RPMI7951 (cell line): ENCODE measurements around the gene BAIAP2. TPM values are rescaled to one million over a fixed set of nuclear protein-coding genes. Genes with fewer than 3 reads are reported as not detected.
A peak's percentile ranks its signal among the peaks of the same experiment; 100 is the strongest.

Experiments
- DNase-seq: peaks from one replicate; pipeline ENCODE4 v3.0.0-alpha.2; 2012; ENCODE audit warnings: low read depth
- total RNA-seq: library from RNA; depleted of rRNA; stranded (reverse); fragments of >200 nt; shearing (Covaris generic); gene quantifications from 2 replicates; pipeline ENCODE4 v1.2.3, GENCODE V29; 2014

The BAIAP2 gene
- total RNA-seq, 1 experiment from 2014 or later = 9.7 TPM

DNA sequence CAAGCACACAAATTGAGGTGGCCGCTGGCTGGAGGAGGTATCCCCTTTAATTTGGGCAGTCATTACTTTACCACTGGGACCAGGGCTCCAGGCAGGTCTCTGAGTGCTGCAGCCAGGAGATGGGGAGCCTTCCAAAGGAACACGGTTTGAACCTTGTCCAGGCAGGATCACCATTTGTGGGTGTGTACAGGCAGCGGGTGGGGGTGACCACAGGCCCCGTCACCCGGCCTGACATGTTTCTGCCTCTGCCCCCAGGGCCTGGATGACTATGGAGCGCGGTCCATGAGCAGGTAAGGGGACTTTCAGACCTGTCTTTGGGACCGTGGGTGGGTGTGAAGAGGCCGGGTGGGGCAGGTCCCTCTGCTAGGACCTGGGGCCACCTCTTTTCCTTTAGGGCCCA lies 73.3 kb downstream of the BAIAP2 start:
- DNase-seq = no peak

DNA sequence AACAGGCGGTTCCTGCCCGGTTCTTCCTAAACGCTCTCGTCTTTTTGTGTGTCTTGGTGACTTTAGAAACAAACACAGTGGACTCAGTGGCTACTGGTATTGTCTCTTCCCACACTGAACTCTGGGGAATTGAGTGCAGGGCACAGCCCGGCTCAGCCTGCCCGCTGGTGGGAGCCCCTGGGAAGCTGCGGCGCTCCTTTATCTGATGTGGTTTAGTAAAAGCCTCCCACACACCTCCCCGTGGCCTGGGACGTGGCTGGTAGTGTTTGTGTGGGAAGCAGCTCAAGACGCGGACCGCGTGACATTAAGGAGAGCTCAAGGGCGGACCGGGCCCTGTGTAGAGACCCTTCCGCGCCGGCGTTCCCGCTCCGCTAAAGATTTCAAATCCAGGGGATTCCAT lies 75.0 kb downstream of the BAIAP2 start:
- no peak for DNase-seq

DNA sequence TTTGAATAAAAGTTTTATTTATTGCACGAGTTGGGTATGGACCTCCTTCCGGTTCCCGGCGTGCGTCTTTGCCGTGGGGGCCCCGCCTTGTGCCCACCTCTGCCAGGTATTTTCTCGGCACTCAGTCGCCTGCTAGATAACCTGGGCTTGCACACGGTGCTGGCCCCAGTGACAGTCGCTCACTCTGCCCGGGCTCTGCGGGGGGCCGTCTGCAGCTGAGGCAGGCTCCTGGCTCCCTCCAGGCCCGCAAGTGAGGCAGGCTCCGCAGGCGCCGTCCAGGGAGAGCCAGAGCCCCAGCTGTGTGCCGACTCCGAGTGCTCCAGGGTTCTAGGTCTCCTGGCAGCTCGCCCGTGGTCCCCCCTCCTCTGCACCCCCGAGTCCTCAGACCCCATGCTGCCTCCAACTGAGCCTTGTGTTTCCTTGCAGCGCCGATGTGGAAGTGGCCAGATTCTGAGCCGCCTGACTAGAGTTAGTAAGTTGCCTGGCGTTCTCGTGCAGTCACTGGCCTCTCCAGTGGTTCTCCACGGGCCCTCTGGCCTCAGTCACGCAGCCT lies 75.6 kb downstream of the BAIAP2 start:
- DNase-seq = no peak

DNA sequence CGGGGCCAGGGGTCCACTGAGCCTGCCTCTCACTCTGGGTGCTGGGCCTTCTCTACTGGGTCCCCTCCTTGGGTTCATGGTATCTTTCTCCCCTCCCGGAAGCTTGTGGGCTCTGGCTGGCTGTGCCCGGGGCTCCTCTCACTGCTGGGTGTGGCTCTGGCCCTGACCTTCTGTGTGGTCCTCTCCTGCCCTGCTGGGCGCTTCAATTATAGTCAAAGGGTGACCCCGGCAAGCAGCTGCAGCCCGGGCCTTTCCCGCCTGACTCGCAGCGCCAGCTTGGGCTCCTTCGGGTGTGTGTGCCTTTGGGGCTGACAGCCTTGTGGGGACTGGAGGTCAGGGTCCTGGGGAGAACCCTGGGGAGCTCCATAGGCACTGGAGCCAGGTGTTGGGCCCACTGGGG lies 76.1 kb downstream of the BAIAP2 start:
- DNase-seq = no peak

DNA sequence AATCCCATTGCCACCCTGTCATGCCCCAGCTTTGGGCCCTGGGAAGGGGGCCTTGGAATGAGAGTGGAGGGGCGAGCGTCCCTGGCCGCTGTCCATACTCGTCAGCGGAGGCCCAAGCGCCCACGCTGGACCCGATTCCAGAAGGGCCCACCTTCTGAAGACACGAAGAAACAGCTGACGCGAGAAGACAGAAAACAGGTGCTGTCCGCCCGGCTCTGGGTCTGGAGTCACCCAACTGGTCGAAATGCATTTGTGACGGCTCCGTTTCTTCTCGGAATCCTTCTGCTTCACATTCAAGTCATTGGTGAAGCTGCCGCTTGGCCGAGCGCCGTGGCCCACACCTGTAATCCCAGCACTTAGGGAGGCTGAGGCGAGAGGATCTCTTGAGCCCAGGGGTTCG lies 77.5 kb downstream of the BAIAP2 start:
- DNase-seq = no peak

DNA sequence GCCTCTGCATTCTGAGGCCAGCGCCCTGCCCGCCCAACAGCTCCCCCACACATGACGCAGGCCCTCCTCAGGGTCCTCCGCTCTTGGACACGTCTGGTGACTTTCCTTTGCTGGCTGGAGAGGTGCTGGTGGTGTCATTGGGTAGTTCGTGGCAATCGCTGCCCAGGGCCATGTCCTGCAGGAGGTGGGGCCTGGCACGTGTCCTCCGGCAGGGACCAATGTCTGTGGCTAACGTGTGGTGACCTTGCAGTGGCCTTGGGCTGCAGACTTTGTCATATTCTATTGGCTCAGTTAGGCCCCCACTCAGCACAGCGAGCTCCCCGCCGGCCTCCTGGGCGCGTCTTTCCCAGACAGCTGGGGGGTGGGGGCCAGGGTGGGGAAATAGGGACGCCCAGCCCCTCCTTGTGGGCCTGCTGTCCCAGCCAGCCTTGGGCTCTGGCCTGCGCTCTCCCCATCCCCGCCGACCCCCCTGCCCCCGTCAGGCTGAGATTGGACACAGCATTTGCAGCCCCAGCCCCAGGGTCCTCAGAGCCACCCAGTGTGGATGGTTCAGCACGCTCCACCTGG lies 78.3 kb downstream of the BAIAP2 start:
- DNase-seq = no peak

DNA sequence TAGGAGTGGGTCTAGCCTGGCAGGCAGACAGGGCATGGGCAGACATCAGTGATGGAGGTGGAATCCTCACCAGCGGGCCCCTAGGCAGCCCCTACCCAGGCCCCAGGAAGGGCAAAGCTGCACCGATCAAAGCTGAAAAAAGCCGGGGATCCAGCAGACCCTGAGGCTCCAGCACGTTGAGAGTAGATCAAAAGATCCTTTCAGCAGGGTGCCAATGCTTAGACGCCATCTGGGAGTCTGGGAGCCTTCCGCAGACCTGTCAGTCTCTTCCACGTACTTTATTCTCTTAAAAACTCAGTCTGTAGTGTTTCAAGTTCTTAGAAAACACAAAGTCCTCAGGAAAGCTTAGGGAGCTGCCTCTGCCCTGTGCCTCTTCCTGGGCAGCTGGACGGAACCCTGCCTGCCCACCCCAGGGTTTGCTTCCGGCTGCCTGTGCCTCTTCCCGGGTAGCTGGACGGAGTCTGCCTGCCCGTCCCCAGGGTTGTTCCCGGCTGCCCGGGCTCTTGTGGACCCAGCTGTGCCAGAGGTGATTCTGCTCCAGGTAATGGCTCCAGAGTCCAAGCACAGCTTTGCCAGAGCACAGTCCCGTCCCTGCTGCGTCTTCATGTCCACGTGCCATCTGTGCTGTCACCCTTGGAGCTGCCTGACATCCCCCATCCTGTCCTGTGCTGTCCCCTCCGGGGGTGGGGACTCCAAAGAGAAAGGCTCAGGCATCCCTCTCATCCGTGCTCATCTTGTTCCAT lies 79.6 kb downstream of the BAIAP2 start:
- DNase-seq = no peak

DNA sequence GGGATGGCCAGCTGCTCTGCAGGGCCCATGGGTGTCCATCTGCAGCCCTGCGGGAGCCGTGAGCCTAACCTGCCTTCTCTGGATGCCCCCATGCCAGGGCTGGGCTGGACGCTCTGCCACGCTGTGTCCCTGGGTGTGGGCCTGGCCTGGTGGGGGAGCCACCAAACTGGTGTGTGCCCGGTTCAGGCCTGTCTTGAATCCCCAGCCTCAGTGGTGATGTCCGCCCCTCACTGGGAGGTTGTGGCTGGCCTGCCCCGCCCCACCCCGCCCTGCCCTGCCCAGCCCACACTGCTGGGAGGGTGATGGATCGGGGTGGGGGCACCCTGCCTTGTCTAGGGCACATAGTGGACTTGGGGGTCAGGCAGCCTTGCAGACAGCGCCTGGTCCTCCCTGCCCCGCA lies 80.3 kb downstream of the BAIAP2 start:
- DNase-seq = no peak

DNA sequence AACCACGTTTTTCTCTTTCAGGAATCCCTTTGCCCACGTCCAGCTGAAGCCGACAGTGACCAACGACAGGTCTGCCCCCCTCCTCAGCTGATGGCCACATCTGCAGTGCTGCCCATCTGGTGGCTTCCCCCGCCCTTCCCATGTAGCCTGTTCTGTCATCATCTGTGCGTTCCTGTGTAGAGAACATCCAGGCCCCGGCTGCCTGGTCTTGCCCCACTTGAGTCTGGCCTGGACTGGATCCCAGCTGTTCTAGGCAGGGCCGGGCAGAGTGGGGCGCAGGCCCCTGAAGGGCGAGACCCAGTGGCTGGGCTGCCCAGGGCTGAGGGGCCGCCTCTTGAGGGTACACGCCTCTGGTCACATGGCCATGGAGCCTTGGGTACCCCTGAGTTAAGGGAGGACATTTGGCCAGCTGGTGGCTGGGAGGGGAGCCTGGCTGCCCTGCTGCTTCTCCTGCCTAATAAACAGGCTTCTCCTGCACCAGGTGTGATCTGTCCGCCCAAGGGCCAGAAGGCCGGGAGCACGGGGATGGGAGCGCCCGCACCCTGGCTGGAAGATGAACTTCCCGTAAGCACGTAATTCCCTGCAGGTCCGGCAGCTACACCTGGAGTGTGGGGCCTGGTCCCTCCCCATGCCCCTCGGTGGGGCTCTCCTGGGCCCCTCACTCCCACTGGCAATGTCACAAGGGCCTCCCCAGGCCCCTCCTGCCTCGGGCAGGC lies 81.0 kb downstream of the BAIAP2 start:
- no peak for DNase-seq

DNA sequence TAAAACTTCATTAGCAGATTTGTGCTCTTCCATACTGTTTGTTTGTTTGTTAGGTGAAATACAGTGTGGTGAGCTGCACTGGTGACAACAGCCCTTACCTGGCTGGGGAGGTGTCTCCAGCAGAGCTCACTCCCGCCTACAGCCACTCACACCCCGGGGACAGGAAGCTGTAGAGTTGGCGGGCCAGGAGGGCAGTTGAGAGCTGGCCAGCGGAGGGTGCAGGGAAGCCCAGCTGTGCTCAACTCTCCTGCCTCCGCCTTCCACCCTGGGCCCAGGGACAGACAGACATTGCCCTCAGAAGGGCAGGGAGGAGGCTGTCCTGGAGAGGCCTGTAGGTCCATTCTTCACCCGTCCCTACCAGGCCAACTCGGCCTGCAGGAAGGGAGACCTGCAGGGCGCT lies 81.8 kb downstream of the BAIAP2 start:
- DNase-seq = no peak

DNA sequence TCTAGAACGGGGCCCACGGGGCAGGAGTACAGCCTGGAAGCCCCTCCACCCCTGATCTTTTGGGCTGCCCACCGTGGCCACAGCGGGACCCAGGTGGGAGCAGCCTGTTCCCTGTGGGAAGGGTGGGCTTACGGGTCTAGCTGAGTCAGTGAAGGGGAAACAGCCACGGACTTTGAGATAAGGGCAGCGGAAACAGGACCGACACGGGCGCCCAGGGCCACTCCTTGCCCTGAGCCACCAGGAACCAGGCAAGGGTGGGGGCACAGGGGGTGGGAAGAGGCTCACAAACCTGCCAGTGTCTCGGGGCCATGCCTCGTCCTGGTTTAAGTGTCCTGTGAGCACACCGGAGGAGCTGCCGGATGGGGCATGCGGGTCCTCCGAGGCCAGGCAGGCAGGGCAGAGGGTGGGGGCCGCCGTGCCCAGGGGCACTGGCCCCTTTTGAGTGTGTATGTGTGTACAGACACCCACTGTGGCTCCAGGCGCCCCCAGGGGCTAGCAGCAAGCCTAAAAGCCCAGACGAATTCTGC lies 82.8 kb downstream of the BAIAP2 start:
- no peak for DNase-seq

DNA sequence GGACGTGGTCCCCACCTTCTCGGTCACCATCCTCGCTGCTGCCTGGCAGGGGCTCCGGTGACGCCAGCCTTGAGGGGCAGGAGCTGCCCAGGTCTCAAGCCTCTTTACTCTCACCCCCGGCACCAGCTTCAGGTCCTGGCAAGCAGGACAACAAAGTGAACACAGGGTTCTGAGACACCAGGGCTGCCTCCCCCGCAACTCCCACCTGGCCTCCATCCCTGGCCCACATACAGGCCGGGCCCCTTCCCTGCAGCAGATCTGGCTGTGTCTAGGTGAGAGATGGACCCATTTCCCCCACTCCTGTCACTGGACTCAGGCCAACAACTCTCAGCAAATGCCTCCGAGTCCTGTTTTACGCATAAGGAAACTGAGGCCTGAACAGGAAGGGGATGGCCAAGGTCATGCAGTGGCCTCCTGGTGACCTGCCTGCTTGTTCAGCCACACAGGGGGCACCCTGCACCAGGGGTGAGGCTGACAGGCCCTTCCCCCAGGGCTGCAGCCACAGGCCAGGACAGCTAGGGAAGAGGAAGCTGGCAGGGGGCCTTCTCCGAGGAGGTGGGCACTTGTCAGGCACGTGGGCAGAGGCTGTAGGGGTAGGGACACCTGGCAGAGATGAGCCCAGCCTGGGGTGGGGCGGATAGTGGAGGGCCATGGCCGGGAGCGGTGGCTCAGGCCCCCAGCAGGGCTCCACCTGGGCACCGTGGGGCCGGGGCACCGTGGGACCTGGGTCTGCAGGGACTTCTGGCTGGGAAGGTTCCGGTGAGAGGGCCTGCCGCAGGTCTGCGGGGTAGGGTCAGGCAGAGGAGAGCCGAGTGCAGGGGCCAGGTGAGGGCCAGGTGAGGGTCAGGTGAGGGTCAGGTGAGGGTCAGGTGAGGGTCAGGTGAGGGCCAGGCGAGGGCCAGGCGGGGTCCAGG lies 83.6 kb downstream of the BAIAP2 start:
- no peak for DNase-seq

DNA sequence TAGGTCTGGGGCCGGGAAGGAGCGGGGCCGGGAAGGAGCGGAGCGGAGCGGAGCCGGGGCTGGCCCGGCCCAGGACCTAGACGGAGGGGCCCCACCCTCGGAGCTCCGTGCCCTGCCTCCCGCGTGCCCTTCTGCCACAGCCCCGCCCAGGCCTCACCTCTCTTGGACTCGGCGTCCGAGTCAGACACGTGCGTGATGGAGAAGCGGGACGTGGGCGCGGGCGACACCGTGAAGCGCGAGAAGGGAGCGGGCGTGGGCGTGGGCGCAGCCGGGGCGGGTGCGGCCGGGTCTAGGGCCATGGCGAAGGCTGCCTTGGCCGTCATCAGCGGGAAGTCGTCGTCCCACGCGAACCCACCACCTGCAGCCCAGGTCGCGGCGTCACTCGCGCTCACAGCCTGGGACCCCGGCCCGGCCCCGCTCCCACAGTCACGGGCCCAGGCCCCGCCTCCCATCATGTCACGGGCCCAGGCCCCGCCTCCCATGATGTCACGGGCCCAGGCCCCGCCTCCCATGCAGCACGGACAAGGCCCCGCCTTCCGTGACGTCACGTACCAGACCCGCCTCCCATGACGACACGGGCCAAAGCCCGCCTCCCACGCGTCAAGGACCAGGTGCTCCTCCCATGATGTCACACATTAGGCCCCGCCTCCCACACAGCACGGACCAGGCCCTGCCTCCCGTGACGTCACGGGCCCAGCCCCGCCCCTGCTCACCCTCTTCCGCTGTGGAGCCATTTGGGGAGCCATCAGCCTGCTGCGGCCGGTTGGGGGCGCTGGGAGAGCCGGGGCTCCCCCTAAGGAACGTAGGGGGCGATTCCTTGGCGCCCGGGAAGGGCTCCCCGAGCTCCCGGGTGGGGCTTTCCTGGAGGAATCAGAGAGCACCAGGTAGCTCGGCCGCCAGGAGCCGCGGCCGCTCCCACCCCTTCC lies 84.5 kb downstream of the BAIAP2 start:
- peak; percentile 81 for DNase-seq

DNA sequence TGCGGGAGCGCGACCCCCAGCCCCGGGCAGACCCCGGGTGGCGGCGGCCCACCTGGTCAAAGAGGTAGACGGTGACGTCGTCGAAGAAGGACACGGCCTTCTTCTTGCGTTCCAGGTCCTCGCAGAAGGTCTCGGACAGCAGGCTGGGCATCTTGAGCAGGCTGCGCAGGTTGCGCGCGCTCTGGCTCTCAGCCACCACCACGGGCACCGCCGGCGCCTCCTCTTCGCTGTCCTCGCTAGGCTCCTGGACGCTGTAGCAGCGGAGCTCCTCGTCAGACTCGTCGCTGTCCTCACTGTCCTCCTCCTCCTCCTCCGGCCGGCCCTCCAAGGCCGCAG lies 85.2 kb downstream of the BAIAP2 start:
- no peak for DNase-seq

DNA sequence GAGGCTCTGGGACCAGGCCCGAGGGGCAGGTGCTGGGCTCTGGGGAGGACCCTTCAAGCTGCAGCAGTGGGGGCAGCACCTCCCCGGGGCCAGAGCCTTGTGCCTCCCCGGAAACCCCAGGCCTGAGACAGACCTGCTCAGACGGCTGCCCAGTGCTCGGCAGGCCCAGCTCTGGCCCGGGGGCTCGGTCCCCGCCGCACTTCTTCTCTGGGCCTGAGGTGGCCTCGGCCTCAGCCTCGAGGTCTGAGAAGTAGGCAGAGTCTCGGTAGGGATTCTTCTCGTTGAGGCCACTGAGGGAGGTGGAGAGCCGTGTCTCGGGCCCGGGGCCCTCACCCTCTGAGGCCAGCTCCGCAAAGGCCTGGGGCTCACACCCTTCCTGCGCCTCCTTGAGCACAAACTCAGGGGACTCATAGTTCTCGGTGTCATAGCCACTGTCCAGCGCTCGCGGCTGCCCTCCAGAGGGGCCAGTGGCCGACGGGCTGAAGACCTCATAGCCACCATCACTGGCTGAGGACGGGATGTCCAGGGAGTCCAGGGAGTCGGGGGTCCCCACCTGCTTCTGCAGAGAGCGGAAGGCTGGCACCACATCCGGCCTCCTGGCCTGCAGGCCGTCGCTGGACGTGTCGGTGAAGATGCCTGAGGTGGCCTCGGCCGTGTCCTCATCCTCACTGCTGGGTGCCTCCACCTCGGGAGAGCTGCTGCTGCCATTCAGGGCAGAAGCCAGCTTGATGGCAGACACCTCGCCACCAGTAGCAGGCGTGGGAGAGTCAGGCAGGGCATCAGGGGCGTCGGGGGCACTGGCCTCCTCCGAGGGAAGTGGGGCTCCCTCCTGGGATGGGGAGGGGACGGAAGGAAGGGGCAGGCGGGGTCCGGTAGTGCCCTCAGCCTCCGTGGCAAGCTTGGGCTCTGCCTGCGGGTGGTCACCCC lies 86.0 kb downstream of the BAIAP2 start:
- no peak for DNase-seq

DNA sequence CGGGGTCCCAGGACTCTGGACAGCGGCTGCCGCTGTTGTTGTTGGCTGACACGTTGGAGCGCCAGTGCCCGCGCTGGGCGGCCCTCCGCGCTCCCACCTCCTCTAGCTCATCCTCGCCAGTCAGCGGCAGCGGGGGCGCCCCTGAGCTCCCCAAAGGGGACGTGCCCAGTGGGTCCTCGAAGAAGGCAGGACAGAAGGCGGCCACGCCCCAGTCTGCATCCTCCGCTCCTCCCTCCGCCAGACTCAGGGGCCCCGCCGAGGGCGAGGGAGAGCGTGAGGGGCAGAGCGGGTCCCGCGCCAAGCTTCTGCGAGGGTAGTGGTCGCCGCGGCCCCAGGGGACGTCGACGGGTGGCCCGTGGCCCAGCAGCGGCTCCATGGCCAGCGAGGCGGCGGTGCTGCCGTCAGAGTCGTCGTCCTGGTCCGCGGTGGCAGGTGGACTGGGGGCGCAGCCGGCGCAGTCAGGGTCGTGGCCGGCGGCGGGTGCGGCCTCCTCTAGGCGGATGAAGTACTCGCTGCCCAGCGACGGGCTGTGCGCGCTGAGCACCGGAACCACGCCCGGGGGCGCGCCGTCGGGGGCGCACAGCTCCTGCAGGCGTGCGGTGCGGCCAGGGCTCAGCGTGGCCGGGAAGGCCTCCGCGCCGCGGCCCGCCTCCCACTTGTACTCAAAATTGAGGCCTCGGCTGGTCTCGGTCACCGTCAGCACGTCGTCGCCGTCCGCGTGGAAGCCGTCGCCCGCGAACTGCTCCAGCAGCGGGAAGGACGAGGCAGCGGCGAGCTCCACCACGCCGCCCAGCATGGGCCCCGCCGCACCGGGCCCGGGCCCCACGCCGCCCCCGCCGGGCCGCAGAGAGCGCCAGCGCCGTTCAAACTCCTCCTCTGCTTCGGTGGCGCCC lies 87.1 kb downstream of the BAIAP2 start:
- no peak for DNase-seq

DNA sequence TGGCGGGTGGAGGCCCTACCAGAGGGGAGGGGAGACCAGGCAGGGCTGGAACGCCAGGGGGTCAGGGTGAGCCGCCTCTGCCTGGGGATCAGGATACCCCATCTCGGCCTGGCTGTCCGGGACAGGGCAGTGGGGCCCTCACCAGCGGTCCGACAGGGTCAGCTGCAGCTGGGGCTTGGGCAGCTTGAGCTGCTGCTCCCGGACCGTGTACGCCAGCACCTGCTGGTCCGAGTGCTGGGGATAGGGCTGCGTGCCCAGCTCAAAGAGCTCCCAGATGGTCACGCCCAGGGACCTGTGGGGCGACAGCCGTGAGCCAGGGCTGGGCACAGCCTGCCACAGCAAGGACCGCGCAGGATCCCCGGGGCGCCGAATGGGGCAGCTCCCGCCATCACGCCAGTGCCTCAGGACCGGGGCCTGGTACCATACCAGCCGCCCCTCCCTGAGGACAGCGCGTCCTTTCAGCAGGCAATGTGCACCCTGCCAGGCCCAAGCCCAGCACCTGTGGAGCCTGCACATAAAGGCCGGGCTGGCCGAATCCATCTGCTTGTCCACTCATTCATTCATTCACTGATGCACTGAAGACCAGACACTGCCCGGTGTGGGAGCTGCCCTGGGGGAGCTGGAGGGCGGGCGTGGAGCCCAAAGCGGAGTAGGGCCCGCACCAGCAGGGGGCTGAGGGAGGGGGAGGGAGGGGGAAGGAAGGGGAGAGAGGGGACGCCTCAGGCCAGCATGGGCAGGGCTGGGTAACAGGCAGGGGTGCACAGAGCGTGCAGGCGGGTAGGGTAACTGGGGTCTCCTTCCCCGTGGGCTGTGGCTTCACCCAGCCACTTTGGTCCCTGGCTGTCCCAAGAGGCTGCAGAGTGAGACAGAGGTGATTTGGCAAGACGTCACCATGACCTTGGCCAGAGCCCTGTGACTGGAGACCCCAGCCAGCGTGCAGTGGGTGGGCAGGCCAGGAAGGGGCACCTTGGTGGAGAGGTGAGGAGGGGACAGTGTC lies 88.4 kb downstream of the BAIAP2 start:
- no peak for DNase-seq
